Activated CD8-positive, alpha-beta memory T cell treated with anti-CD3 and anti-CD28 coated beads, Interleukin-2, amount 10 ng/mL, durations not matched to agents 7 days and 5 days (primary cell): Measurements from ENCODE around the gene LPIN3. TPM values are rescaled to one million over a fixed set of nuclear protein-coding genes. Genes with fewer than 3 reads are reported as not detected.

Source experiments
- ATAC-seq: fragments of 150-1000 bp; cut with Tn5 transposase; one replicate; pipeline ENCODE4 v1.10.0; 2021; ENCODE audit warnings: moderate library complexity
- CTCF ChIA-PET: fragments of 350-600 bp; sonication (Branson Sonifier 250); formaldehyde crosslinking; loops from one replicate; lab custom pipeline; 2021; ENCODE audit warnings: antibody characterized with exemption; lab: Charles Lee
- DNase-seq: peaks from one replicate; pipeline ENCODE4 v3.0.0-alpha.2; 2020
- H3K27ac Mint-ChIP-seq: one replicate; pipeline ENCODE4 v1.8.0; 2021; ENCODE audit warnings: mild to moderate bottlenecking, mixed read lengths
- H3K27me3 Mint-ChIP-seq: one replicate; pipeline ENCODE4 v1.8.0; 2021; ENCODE audit warnings: mixed read lengths
- H3K36me3 Mint-ChIP-seq: one replicate; pipeline ENCODE4 v1.8.0; 2021; ENCODE audit warnings: mild to moderate bottlenecking, mixed read lengths
- H3K4me1 Mint-ChIP-seq: one replicate; pipeline ENCODE4 v1.8.0; 2021; ENCODE audit warnings: mixed read lengths
- H3K4me3 Mint-ChIP-seq: one replicate; pipeline ENCODE4 v1.8.0; 2021; ENCODE audit warnings: mild to moderate bottlenecking, moderate library complexity, mixed read lengths
- H3K9me3 Mint-ChIP-seq: one replicate; pipeline ENCODE4 v1.8.0; 2022; ENCODE audit warnings: low read depth, mixed read lengths
- total RNA-seq, 2 experiments: library from RNA; stranded (reverse); gene quantifications; one replicate each; pipeline ENCODE4 v1.2.3, GENCODE V29; 2021

The LPIN3 gene
- total RNA-seq: 1 to 10 TPM in 1 of 2 experiments, under 1 TPM in 1; 0.37 to 1.5 TPM

- Mint-ChIP-seq H3K27ac (peak within 1 kb of the TSS; percentile 54), H3K27me3 (peaks cover 11% of the 10 kb centered on the region), H3K36me3 (no peaks in the 10 kb centered on the region), H3K4me3 (peak within 1 kb of the TSS; percentile 70), H3K9me3 (no peaks in the 10 kb centered on the region), H3K4me1 (peaks cover 11% of the 10 kb centered on the region)
- DNase-seq (peak; percentile 64), ATAC-seq (peak; percentile 76)
- CTCF ChIA-PET: interaction anchor here (0.8 to 5.9 kb wide), 18 partner anchors 10 to 374 kb away, joined by 3 to 94 read pairs (median 6); no protein-coding TSS in a partner anchor
Observed at GRCh38 chr20:41340327-41341055, at the start of gene LPIN3. LPIN3 (plus strand) TSS chr20:41340821; CDS start chr20:41345804, 4,983 bp downstream.

- Mint-ChIP-seq H3K4me1 (no peaks in the 10 kb centered on the region), H3K36me3 (no peaks in the 10 kb centered on the region), H3K27me3 (no peaks in the 10 kb centered on the region), H3K4me3 (no peak overlapping the region), H3K27ac (no peak overlapping the region), H3K9me3 (no peaks in the 10 kb centered on the region)
- ATAC-seq: no peak
- no peak for DNase-seq
- CTCF ChIA-PET: interaction anchor here (0.7 to 1.8 kb wide), 2 partner anchors 26 to 325 kb away, joined by 3 to 4 read pairs; no protein-coding TSS in a partner anchor
Observed at GRCh38 chr20:41293269-41294037, 47.2 kb upstream of the LPIN3 start.

GRCh38 chr20:41299899-41300298 lies 40.7 kb upstream of the LPIN3 start:
- Mint-ChIP-seq H3K36me3 (no peaks in the 10 kb centered on the region), H3K4me1 (no peaks in the 10 kb centered on the region), H3K27me3 (no peaks in the 10 kb centered on the region), H3K27ac (no peak overlapping the region), H3K4me3 (no peak overlapping the region), H3K9me3 (no peaks in the 10 kb centered on the region)
- ATAC-seq: no peak
- no peak for DNase-seq
- CTCF ChIA-PET: no interaction called here

GRCh38 chr20:41300383-41300782 lies 40.2 kb upstream of the LPIN3 start:
- Mint-ChIP-seq H3K27me3 (no peaks in the 10 kb centered on the region), H3K36me3 (no peaks in the 10 kb centered on the region), H3K4me3 (no peak overlapping the region), H3K27ac (no peak overlapping the region), H3K4me1 (no peaks in the 10 kb centered on the region), H3K9me3 (no peaks in the 10 kb centered on the region)
- ATAC-seq: no peak
- DNase-seq: no peak
- CTCF ChIA-PET: no interaction called here

- Mint-ChIP-seq H3K9me3 (no peaks in the 10 kb centered on the region), H3K27me3 (no peaks in the 10 kb centered on the region), H3K36me3 (no peaks in the 10 kb centered on the region), H3K4me1 (no peaks in the 10 kb centered on the region), H3K4me3 (no peak overlapping the region), H3K27ac (no peak overlapping the region)
- no peak for ATAC-seq
- CTCF ChIA-PET: no interaction called here
- no peak for DNase-seq
Observed at GRCh38 chr20:41300886-41301285, 39.7 kb upstream of the LPIN3 start.

- H3K27me3 Mint-ChIP-seq: no peaks in the 10 kb centered on the region
- H3K9me3 Mint-ChIP-seq: no peaks in the 10 kb centered on the region
- CTCF ChIA-PET: no interaction called here
- peaks cover 12% of the 10 kb centered on the region for H3K4me1 Mint-ChIP-seq
- no peak overlapping the region for H3K4me3 Mint-ChIP-seq
- H3K36me3 Mint-ChIP-seq: no peaks in the 10 kb centered on the region
- DNase-seq (no peak), ATAC-seq (no peak)
- no peak overlapping the region for H3K27ac Mint-ChIP-seq
Observed at GRCh38 chr20:41304002-41304401, 36.6 kb upstream of the LPIN3 start.

- CTCF ChIA-PET: no interaction called here
- ATAC-seq (no peak), DNase-seq (no peak)
- H3K27me3 Mint-ChIP-seq: no peaks in the 10 kb centered on the region
- H3K4me1 Mint-ChIP-seq: peaks cover 12% of the 10 kb centered on the region
- no peaks in the 10 kb centered on the region for H3K9me3 Mint-ChIP-seq
- no peak overlapping the region for H3K4me3 Mint-ChIP-seq
- H3K27ac Mint-ChIP-seq: no peak overlapping the region
- no peaks in the 10 kb centered on the region for H3K36me3 Mint-ChIP-seq
Observed at GRCh38 chr20:41304424-41305079, 36.1 kb upstream of the LPIN3 start.

- no peak for ATAC-seq
- Mint-ChIP-seq H3K36me3 (no peaks in the 10 kb centered on the region), H3K9me3 (no peaks in the 10 kb centered on the region), H3K27ac (no peak overlapping the region), H3K27me3 (no peaks in the 10 kb centered on the region), H3K4me1 (peaks cover 12% of the 10 kb centered on the region), H3K4me3 (no peak overlapping the region)
- CTCF ChIA-PET: no interaction called here
- DNase-seq: no peak
Observed at GRCh38 chr20:41306061-41306727, 34.4 kb upstream of the LPIN3 start.

GRCh38 chr20:41307021-41307420 lies 33.6 kb upstream of the LPIN3 start:
- peaks cover 12% of the 10 kb centered on the region for H3K4me1 Mint-ChIP-seq
- ATAC-seq (no peak), DNase-seq (no peak)
- peaks cover 2% of the 10 kb centered on the region for H3K36me3 Mint-ChIP-seq
- no peaks in the 10 kb centered on the region for H3K9me3 Mint-ChIP-seq
- H3K4me3 Mint-ChIP-seq: no peak overlapping the region
- CTCF ChIA-PET: no interaction called here
- H3K27me3 Mint-ChIP-seq: no peaks in the 10 kb centered on the region
- no peak overlapping the region for H3K27ac Mint-ChIP-seq

- H3K4me3 Mint-ChIP-seq: no peak overlapping the region
- DNase-seq (no peak), ATAC-seq (no peak)
- no peaks in the 10 kb centered on the region for H3K9me3 Mint-ChIP-seq
- peaks cover 12% of the 10 kb centered on the region for H3K4me1 Mint-ChIP-seq
- no peaks in the 10 kb centered on the region for H3K27me3 Mint-ChIP-seq
- H3K36me3 Mint-ChIP-seq: peaks cover 2% of the 10 kb centered on the region
- H3K27ac Mint-ChIP-seq: no peak overlapping the region
- CTCF ChIA-PET: no interaction called here
Observed at GRCh38 chr20:41308290-41308711, 32.3 kb upstream of the LPIN3 start.

GRCh38 chr20:41308726-41309413 lies 31.8 kb upstream of the LPIN3 start:
- no peak for ATAC-seq
- no peak overlapping the region for H3K4me3 Mint-ChIP-seq

GRCh38 chr20:41309817-41310216 lies 30.8 kb upstream of the LPIN3 start:
- Mint-ChIP-seq H3K9me3 (no peaks in the 10 kb centered on the region), H3K4me1 (peaks cover 14% of the 10 kb centered on the region), H3K4me3 (no peak overlapping the region), H3K27ac (no peak overlapping the region), H3K36me3 (peaks cover 2% of the 10 kb centered on the region), H3K27me3 (no peaks in the 10 kb centered on the region)
- DNase-seq: no peak
- CTCF ChIA-PET: no interaction called here
- ATAC-seq: no peak

More at GRCh38 chr20:41308726-41309413, 31.8 kb upstream of the LPIN3 start:
- CTCF ChIA-PET: no interaction called here
- H3K4me1 Mint-ChIP-seq: peaks cover 12% of the 10 kb centered on the region
- H3K27me3 Mint-ChIP-seq: no peaks in the 10 kb centered on the region
- no peak overlapping the region for H3K27ac Mint-ChIP-seq
- H3K9me3 Mint-ChIP-seq: no peaks in the 10 kb centered on the region
- H3K36me3 Mint-ChIP-seq: peaks cover 2% of the 10 kb centered on the region
- DNase-seq: no peak
